Stimulated activated CD8-positive, alpha-beta memory T cell treated with anti-CD3 and anti-CD28 coated beads, Interleukin-7, amount 100 ng/mL, for 24 hours (primary cell): ENCODE measurements around the gene ANGPTL8.
A peak's percentile ranks its signal among the peaks of the same experiment; 100 is the strongest.

Source experiments
- DNase-seq: peaks from one replicate; pipeline ENCODE4 v3.0.0-alpha.2; 2020; ENCODE audit warnings: low read depth

The ANGPTL8 gene

GRCh38 chr19:11236324-11237301 is 2.8 kb upstream of the ANGPTL8 start:
- no peak for DNase-seq

- DNase-seq: no peak
These were observed 2.1 kb upstream of the ANGPTL8 start for GRCh38 chr19:11237321-11237720.

- DNase-seq: no peak
These were observed 1.4 kb upstream of the ANGPTL8 start for GRCh38 chr19:11238041-11238440.

GRCh38 chr19:11238781-11239376 is 540 bp upstream of the ANGPTL8 start:
- no peak for DNase-seq

- no peak for DNase-seq
These were observed 607 bp downstream of the ANGPTL8 start for GRCh38 chr19:11240008-11240444.

- no peak for DNase-seq
These were observed 2.6 kb downstream of the ANGPTL8 start for GRCh38 chr19:11242025-11242424.

GRCh38 chr19:11242864-11243797 is 3.7 kb downstream of the ANGPTL8 start:
- peak; percentile 89 for DNase-seq

- no peak for DNase-seq
These were observed 4.4 kb downstream of the ANGPTL8 start for GRCh38 chr19:11243798-11244169.

GRCh38 chr19:11244846-11245589 is 5.6 kb downstream of the ANGPTL8 start:
- DNase-seq: no peak

GRCh38 chr19:11246941-11247340 is 7.5 kb downstream of the ANGPTL8 start:
- DNase-seq: no peak

GRCh38 chr19:11247391-11247790 is 8.0 kb downstream of the ANGPTL8 start:
- no peak for DNase-seq

GRCh38 chr19:11247934-11248333 is 8.5 kb downstream of the ANGPTL8 start:
- DNase-seq: no peak

GRCh38 chr19:11248852-11249251 is 9.4 kb downstream of the ANGPTL8 start:
- DNase-seq: no peak

- DNase-seq: no peak
These were observed 11.8 kb downstream of the ANGPTL8 start for GRCh38 chr19:11251217-11251616.

GRCh38 chr19:11251650-11252314 is 12.4 kb downstream of the ANGPTL8 start:
- DNase-seq: no peak

- DNase-seq: no peak
These were observed 13.4 kb downstream of the ANGPTL8 start for GRCh38 chr19:11252665-11253355.

GRCh38 chr19:11254666-11255065 is 15.2 kb downstream of the ANGPTL8 start:
- no peak for DNase-seq

- DNase-seq: no peak
These were observed 16.8 kb downstream of the ANGPTL8 start for GRCh38 chr19:11256189-11256588.

- DNase-seq: no peak
These were observed 18.5 kb downstream of the ANGPTL8 start for GRCh38 chr19:11257846-11258380.

- no peak for DNase-seq
These were observed 21.6 kb downstream of the ANGPTL8 start for GRCh38 chr19:11260996-11261395.
